GM12872 (cell line): ENCODE data around the gene SLC25A42.

Source experiments
- TF ChIP-seq, protein P1 (sequence below): IDR thresholded peaks from 3 replicates; pipeline ENCODE4 v1.5.1; 2011; ENCODE audit warnings: low read depth, mild to moderate bottlenecking, low read length, moderate library complexity; ENCODE audit not compliant: insufficient read depth

Gene SLC25A42

DNA sequence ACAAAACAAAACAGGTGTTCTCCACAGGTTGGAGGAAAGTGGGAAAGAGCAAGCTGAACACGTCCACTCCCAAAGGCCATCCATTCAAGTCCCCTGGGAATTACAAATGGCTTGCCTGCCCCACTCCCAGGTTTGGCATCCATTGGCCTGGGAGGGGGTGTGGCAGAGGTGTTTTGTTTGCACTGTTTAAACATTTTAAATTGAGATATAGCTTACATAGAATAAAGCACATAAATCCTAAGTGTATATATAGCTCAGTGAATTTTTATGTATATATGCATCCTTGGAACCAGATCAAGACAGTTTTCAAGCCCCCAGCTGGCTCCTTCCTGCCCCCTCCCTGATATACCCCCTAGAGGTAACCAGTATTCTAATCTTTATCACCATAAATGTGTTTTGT, 12.7 kb downstream of the SLC25A42 start:
- TF ChIP-seq, protein P1, sequence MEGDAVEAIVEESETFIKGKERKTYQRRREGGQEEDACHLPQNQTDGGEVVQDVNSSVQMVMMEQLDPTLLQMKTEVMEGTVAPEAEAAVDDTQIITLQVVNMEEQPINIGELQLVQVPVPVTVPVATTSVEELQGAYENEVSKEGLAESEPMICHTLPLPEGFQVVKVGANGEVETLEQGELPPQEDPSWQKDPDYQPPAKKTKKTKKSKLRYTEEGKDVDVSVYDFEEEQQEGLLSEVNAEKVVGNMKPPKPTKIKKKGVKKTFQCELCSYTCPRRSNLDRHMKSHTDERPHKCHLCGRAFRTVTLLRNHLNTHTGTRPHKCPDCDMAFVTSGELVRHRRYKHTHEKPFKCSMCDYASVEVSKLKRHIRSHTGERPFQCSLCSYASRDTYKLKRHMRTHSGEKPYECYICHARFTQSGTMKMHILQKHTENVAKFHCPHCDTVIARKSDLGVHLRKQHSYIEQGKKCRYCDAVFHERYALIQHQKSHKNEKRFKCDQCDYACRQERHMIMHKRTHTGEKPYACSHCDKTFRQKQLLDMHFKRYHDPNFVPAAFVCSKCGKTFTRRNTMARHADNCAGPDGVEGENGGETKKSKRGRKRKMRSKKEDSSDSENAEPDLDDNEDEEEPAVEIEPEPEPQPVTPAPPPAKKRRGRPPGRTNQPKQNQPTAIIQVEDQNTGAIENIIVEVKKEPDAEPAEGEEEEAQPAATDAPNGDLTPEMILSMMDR: no peak

DNA sequence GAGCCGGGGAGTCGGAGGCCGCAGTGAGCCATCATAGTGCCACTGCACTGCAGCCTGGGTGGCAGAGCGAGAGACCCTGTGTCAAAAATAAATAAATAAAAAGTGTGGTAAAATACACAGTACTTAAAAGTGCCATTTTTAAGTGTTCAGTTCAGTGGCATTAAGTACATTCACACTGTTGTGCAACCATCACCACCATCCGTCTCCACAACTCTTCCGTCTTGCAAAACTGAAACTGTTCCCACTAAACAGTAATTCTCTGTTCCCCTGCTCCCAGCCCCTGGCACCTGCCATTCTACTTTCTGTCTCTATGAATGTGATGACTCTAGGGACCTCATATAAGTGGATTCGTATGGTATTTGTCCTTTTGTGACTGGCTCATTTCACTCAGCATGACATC, 13.3 kb downstream of the SLC25A42 start:
- TF ChIP-seq, protein P1: no peak

DNA sequence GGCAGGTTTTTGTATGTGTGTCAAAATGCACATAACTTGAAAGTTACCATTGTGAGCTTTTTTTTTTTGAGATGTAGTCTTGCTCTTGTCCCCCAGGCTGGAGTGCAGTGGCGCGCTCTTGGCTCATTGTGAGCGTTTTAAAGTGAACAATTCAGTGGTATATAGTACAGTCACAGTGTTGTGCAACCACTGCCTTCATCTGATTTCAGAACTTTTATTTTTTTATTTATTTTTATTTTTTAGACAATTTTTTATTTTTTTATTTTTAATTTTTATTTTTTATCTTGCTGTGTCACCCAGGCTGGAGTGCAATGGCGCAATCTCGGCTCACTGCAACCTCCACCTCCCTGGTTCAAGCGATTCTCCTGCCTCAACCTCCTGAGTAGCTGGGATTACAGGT, 15.0 kb downstream of the SLC25A42 start:
- TF ChIP-seq, protein P1: no peak

DNA sequence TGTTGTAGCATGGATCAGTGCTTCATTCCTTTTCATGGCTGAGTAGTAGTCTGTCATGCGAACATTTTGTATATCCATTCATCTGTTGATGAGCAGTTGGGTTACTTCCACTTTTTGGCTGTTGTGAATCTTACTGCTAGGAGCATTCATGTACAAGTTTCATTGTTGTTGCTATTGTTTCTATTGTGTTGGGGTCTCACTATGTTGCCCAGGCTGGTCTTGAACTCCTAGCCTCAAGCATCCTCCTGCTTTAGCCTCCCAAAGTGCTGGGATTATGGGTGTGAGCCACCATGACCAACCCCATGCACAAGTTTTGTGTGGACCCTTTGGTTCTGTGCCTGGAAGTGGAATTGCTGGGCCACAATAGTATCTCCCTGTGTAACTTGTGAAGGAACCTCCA, 15.8 kb downstream of the SLC25A42 start:
- TF ChIP-seq, protein P1: no peak

DNA sequence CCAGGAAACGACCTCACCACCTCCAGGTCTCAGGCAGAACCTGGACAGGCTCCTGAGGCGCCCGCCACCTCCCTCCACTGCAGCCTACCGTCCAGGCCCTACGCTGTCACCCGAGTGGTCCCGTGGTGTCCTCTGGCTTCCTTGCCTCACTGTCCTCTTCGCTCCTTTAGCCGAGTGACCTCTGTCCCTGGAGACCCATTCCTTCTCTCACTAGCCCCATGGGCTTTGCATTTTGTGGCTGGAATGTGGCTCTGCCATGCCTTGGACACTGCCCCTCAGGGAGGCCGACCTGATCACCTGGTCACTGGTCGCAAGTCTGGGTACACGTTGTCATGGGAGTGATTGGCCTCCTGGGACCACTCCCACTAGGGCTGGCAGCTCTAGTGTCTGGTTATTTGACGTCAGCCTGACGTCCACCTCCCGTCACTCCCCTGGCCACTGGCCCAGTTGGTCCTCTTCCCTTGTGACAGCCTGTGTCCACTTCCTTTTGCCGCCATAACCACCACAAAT, 17.9 kb downstream of the SLC25A42 start:
- TF ChIP-seq, protein P1: no peak

DNA sequence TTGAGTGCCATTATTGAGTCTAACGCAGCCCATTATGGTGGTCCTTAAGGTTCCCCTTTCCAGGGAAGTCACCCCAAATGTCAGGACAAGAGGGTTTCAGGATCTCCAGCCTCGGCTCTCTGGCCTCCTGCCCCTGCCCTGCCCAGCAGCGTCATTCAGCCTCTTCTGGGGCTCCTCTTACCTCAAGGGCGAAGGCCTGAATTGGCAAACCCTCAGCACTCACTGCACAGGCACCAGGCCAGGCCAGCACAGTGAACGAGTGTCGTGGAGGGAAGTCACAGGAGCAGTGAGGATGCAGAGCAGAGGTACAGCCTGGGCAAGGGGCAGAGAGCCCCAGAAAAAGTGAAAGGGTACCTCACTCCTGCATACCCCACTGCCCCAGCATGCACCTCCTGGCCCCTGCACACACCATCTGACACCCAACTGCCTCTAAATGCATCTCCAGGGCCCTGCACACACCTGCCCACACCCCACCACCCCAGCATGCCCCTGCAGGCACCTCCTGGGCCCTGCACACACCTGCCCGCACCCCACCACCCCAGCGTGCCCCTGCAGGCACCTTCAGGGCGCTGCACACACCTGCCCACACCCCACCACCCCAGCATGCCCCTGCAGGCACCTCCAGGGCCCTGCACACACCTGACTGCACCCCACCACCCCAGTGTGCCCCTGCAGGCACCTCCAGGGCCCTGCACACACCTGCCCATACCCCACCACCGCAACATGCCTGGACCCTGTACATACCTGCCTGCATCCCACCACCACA, 19.8 kb downstream of the SLC25A42 start:
- TF ChIP-seq, protein P1: no peak

DNA sequence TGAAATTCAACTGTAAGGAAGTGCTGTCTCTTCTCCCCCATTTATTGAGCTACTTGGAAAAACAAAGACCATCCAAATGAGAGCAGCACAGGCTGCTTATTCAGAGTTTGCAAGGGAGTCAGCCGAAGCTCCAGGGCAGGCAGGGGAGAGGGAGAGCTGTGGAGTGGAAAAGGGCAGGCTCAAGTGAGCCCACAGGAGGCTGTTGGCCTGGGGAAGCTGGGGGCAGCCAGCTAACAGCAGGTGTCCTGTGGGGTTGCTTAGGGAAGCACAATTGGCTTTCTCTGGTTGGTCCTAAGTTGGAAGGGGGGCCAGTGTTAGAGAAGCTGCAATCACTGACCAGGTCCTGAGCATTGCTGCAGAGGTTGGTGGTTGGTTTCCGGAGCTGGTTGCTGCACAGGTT, 23.9 kb downstream of the SLC25A42 start:
- TF ChIP-seq, protein P1: no peak
